Ovary (tissue), 3 donors: Measurements from ENCODE around the gene PYGO2.

Experiments used
- EP300 ChIP-seq: sonication (generic); formaldehyde crosslinking; IDR thresholded peaks from one replicate; pipeline ENCODE4 v1.6.1; 2017; ENCODE audit warnings: antibody characterized with exemption
- POLR2A ChIP-seq: fragments of 450-650 bp; IDR thresholded peaks from one replicate; pipeline ENCODE4 v1.6.1; 2017; ENCODE audit warnings: antibody characterized with exemption, mild to moderate bottlenecking, moderate library complexity
- TF ChIP-seq, protein P1 (sequence below), 3 donors: fragments of 450-650 bp in 2 of 3; fragments of 200-600 bp in 1 of 3; IDR thresholded peaks; one replicate each; pipeline versions ENCODE4 v1.5.1 to v1.8.0; 2016 to 2022; ENCODE audit warnings: antibody characterized with exemption in 3 of 3, mild to moderate bottlenecking in 1 of 3
- donor health status: DM: no; HTN: no; CAD: no.

DNA sequence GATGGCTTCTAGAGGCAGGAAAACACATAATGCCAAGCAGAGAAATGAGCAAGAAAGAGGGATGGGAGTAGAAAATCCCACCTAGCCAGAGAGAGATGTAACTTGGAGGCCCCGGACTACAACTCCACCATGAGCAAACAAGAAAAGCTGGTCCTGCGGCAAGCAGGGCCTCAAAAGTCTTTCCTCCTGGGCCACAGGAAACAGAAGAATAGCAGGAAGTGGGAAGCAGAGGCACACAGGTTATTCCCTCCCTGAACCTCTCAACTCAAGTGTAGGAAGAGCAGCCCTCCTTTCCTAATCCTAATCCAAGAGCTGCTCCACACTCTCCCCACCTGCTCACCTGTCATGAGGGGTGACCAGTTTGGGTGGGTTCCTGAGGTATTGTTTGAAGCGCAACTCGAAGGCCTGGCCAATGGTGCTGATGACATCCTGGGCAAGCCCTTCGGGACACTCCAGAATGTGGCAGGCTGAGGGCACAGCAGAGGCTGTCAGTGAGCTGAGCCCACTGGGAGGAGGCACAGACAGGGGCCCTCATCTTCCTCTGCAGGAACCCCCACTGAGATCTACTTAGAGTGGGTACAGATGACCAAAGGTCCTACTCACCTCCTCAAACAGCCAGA lies 5.9 kb upstream of the PYGO2 start:
- TF ChIP-seq, protein P1, sequence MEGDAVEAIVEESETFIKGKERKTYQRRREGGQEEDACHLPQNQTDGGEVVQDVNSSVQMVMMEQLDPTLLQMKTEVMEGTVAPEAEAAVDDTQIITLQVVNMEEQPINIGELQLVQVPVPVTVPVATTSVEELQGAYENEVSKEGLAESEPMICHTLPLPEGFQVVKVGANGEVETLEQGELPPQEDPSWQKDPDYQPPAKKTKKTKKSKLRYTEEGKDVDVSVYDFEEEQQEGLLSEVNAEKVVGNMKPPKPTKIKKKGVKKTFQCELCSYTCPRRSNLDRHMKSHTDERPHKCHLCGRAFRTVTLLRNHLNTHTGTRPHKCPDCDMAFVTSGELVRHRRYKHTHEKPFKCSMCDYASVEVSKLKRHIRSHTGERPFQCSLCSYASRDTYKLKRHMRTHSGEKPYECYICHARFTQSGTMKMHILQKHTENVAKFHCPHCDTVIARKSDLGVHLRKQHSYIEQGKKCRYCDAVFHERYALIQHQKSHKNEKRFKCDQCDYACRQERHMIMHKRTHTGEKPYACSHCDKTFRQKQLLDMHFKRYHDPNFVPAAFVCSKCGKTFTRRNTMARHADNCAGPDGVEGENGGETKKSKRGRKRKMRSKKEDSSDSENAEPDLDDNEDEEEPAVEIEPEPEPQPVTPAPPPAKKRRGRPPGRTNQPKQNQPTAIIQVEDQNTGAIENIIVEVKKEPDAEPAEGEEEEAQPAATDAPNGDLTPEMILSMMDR (IDR thresholded peaks at IDR 0.05) = no peak
- TF ChIP-seq POLR2A (no peak), EP300 (no peak)
